ENCODE measurements around the gene TAB2.

- TF ChIP-seq CTCF (IDR thresholded peaks at IDR 0.05) (no peak), POLR2A (IDR thresholded peaks at IDR 0.05) (no peak)
These were observed 1.9 kb downstream of the TAB2 start for GRCh38 chr6:149319422-149319821.
